ENCODE results near the gene IL24. TPM values are rescaled to one million over a fixed set of nuclear protein-coding genes. Genes with fewer than 3 reads are reported as not detected.

Gene IL24
- total and polyA plus RNA-seq, 10 of the 15 experiments (the other 5 are each of a cell fraction or from before 2014, with no cell fraction given) = 0.05 to 19.8 (median 0.35) TPM; not detected in 1

- peak in 1 of 2 experiments; percentile 77; a peak in 1 of 4 replicates for TF ChIP-seq ETV6 (conservative IDR thresholded peaks at IDR 0.05 in 1 of 2, IDR thresholded peaks at IDR 0.05 in 1 of 2; ENCODE audit: borderline replicate concordance in 1 of 2, low read depth in 1 of 2)
- no peak for TF ChIP-seq ESRRA (IDR thresholded peaks at IDR 0.05; ENCODE audit: low read length)
- TF ChIP-seq MEF2B (IDR thresholded peaks at IDR 0.05; ENCODE audit: partially characterized antibody, poor library complexity, severe bottlenecking) = peak; percentile 64
- no peak for TF ChIP-seq HDAC2 (IDR thresholded peaks at IDR 0.05)
- TF ChIP-seq ZNF622 (IDR thresholded peaks at IDR 0.05) = no peak
- peak; percentile 39; the same call in 1 of the 2 replicates for TF ChIP-seq IRF4 (IDR thresholded peaks at IDR 0.05; ENCODE audit: low read depth, low read length)
- no peak for TF ChIP-seq E2F4 (IDR thresholded peaks at IDR 0.05; ENCODE audit: low read depth, low read length)
- TF ChIP-seq NFXL1 (IDR thresholded peaks at IDR 0.05; ENCODE audit: borderline replicate concordance) = no peak
- peak; percentile 83 to 87 for TF ChIP-seq IKZF2 (IDR thresholded peaks at IDR 0.05)
- no peak; the same call in 1 of the 2 replicates for TF ChIP-seq ZNF217 (IDR thresholded peaks at IDR 0.05)
- no peak for TF ChIP-seq REST (IDR thresholded peaks at IDR 0.05; ENCODE audit: low read depth, low read length)
- TF ChIP-seq BACH1 (IDR thresholded peaks at IDR 0.05; ENCODE audit: borderline replicate concordance) = no peak; the same call in 1 of the 2 replicates
- no peak for TF ChIP-seq ATF3 (IDR thresholded peaks at IDR 0.05; ENCODE audit: borderline replicate concordance, extremely low read depth, low read depth, low read length)
- peak; percentile 88 for TF ChIP-seq GATAD2B (conservative IDR thresholded peaks at IDR 0.05; ENCODE audit: low read depth)
- TF ChIP-seq CBFB (IDR thresholded peaks at IDR 0.05; ENCODE audit: low read depth) = peak; percentile 76; the same call in 1 of the 2 replicates
- peak; percentile 17; the same call in 1 of the 2 replicates for TF ChIP-seq YBX1 (IDR thresholded peaks at IDR 0.05)
- TF ChIP-seq ZNF24 (IDR thresholded peaks at IDR 0.05) = 0 out of 2 replicates have a peak, but pooled peaks have one; percentile 22
- TF ChIP-seq CEBPB (IDR thresholded peaks at IDR 0.05; ENCODE audit: borderline replicate concordance in 1 of 2, low read depth in 2 of 2, low read length in 2 of 2) = no peak
- TF ChIP-seq CREB1 (IDR thresholded peaks at IDR 0.05; ENCODE audit: low read depth) = no peak
- TF ChIP-seq, protein P1, sequence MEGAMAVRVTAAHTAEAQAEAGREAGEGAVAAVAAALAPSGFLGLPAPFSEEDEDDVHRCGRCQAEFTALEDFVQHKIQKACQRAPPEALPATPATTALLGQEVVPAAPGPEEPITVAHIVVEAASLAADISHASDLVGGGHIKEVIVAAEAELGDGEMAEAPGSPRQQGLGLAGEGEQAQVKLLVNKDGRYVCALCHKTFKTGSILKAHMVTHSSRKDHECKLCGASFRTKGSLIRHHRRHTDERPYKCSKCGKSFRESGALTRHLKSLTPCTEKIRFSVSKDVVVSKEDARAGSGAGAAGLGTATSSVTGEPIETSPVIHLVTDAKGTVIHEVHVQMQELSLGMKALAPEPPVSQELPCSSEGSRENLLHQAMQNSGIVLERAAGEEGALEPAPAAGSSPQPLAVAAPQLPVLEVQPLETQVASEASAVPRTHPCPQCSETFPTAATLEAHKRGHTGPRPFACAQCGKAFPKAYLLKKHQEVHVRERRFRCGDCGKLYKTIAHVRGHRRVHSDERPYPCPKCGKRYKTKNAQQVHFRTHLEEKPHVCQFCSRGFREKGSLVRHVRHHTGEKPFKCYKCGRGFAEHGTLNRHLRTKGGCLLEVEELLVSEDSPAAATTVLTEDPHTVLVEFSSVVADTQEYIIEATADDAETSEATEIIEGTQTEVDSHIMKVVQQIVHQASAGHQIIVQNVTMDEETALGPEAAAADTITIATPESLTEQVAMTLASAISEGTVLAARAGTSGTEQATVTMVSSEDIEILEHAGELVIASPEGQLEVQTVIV (IDR thresholded peaks at IDR 0.05; ENCODE audit: borderline replicate concordance, partially characterized antibody) = no peak
- TF ChIP-seq EED (IDR thresholded peaks at IDR 0.05; ENCODE audit: low read depth) = peak; percentile 90
- TF ChIP-seq POLR2AphosphoS2 (IDR thresholded peaks at IDR 0.05; ENCODE audit: low read depth, low read length) = peak; percentile 64
Observed at GRCh38 chr1:206923009-206923960, 26.0 kb downstream of the IL24 start (continued).
